ENCODE measurements around the gene ADAMTS6. TPM values are rescaled to one million over a fixed set of nuclear protein-coding genes. Genes with fewer than 3 reads are reported as not detected.
"Not testable (repeated sequence)": the region's sequence is repeated elsewhere in the genome, so short reads cannot be mapped to it uniquely, and the experiment has no call there.

The ADAMTS6 gene
- total and polyA plus RNA-seq, 2 of the 13 experiments (the other 11 are each of a cell fraction or from before 2014, with no cell fraction given) = 3.1 to 8.2 TPM

- H3K27me3 ChIP-seq (ENCODE audit: control insufficient read depth in 1 of 2, insufficient read depth in 2 of 2, low read length in 2 of 2); H3K9ac ChIP-seq (ENCODE audit: insufficient read depth, low read depth, low read length); H3K4me3 ChIP-seq (replicated peaks in 1 of 3; ENCODE audit: insufficient read depth in 1 of 3, low read depth in 2 of 3, low read length in 3 of 3); H3K79me2 ChIP-seq (ENCODE audit: insufficient read depth, low read length); BruUV-seq (replicated peaks); H3K27ac ChIP-seq (ENCODE audit: extremely low read length, insufficient read depth, low read length); DNase-seq (ENCODE audit: low spot score); H3K4me2 ChIP-seq (ENCODE audit: low read depth, low read length); H3K4me1 ChIP-seq (ENCODE audit: insufficient read depth, low read length); H3K9me3 ChIP-seq (ENCODE audit: low read length); FAIRE-seq; in situ Hi-C loops (cut with HindIII; ENCODE audit: extremely low pct_ligation_motif_present, low pct_unique_long_range_greater_than_20kb); H2AFZ ChIP-seq (ENCODE audit: low read length); CTCF ChIA-PET (ENCODE audit: low intra/inter-chr PET ratio, low total read pairs); ATAC-seq; H4K20me1 ChIP-seq (ENCODE audit: insufficient read depth, low read length); intact Hi-C loops (cut with micrococcal nuclease; ENCODE audit: unreplicated experiment); POLR2A ChIA-PET; H3K36me3 ChIP-seq (replicated peaks in 1 of 2; ENCODE audit: control insufficient read depth in 1 of 2, insufficient read depth in 2 of 2, low read length in 2 of 2): not testable (repeated sequence)
- 86% methylated on average over 11 of the region's 18 CpGs for WGBS (ENCODE audit: low lambda C conversion rate)
Observed at GRCh38 chr5:65174231-65174630, 307.5 kb downstream of the ADAMTS6 start.

- in situ Hi-C loops (cut with HindIII; ENCODE audit: extremely low pct_ligation_motif_present, low pct_unique_long_range_greater_than_20kb) = no loop called here
- Histone ChIP-seq H3K4me2 (ENCODE audit: low read depth, low read length) (no peak overlapping the region), H3K79me2 (ENCODE audit: insufficient read depth, low read length) (no peaks in the 10 kb centered on the region), H3K9ac (ENCODE audit: insufficient read depth, low read depth, low read length) (no peak overlapping the region), H3K9me3 (ENCODE audit: low read length) (no peaks in the 10 kb centered on the region), H3K27ac (ENCODE audit: extremely low read length, insufficient read depth, low read length) (no peak overlapping the region), H3K36me3 (replicated peaks in 1 of 2; ENCODE audit: control insufficient read depth in 1 of 2, insufficient read depth in 2 of 2, low read length in 2 of 2) (no peaks in the 10 kb centered on the region), H3K4me1 (ENCODE audit: insufficient read depth, low read length) (no peaks in the 10 kb centered on the region), H3K4me3 (replicated peaks in 1 of 3; ENCODE audit: insufficient read depth in 1 of 3, low read depth in 2 of 3, low read length in 3 of 3) (no peak overlapping the region), H4K20me1 (ENCODE audit: insufficient read depth, low read length) (no peaks in the 10 kb centered on the region), H3K27me3 (ENCODE audit: control insufficient read depth in 1 of 2, insufficient read depth in 2 of 2, low read length in 2 of 2) (no peaks in the 10 kb centered on the region), H2AFZ (ENCODE audit: low read length) (no peak overlapping the region)
- 84% methylated on average over 5 of the region's 5 CpGs for WGBS (ENCODE audit: low lambda C conversion rate)
- ATAC-seq = no peak
- FAIRE-seq = no peak
- ChIA-PET POLR2A (no interaction called here), CTCF (ENCODE audit: low intra/inter-chr PET ratio, low total read pairs) (no interaction called here)
- no TSS peak for BruUV-seq (replicated peaks)
- DNase-seq (ENCODE audit: low spot score) = no peak
- intact Hi-C loops (cut with micrococcal nuclease; ENCODE audit: unreplicated experiment) = no loop called here
- TF ChIP-seq BCL6 (CRISPR knock-in tag; IDR thresholded peaks at IDR 0.05) (no peak), GATAD2A (CRISPR knock-in tag; IDR thresholded peaks at IDR 0.05) (no peak), DR1 (CRISPR knock-in tag; IDR thresholded peaks at IDR 0.05) (no peak), CBX1 (IDR thresholded peaks at IDR 0.05; ENCODE audit: low read depth) (no peak), E2F5 (CRISPR knock-in tag; conservative IDR thresholded peaks at IDR 0.05) (no peak), ZNF512B (CRISPR knock-in tag; IDR thresholded peaks at IDR 0.05; ENCODE audit: borderline replicate concordance) (no peak), HMGA1 (CRISPR knock-in tag; conservative IDR thresholded peaks at IDR 0.05) (no peak), YY1 (IDR thresholded peaks at IDR 0.05; ENCODE audit: insufficient read depth, insufficient replicate concordance, low read depth, low read length) (no peak), CREB3 (CRISPR knock-in tag; IDR thresholded peaks at IDR 0.05) (no peak), NCOA1 (CRISPR knock-in tag; IDR thresholded peaks at IDR 0.05) (no peak), ZNF660 (CRISPR knock-in tag; IDR thresholded peaks at IDR 0.05; ENCODE audit: borderline replicate concordance, low read depth) (no peak), ZNF276 (CRISPR knock-in tag; IDR thresholded peaks at IDR 0.05; ENCODE audit: low read depth) (no peak)
Observed at GRCh38 chr5:65173130-65173525, 308.6 kb downstream of the ADAMTS6 start.
